ENCODE data around the gene PYROXD2.

DNA sequence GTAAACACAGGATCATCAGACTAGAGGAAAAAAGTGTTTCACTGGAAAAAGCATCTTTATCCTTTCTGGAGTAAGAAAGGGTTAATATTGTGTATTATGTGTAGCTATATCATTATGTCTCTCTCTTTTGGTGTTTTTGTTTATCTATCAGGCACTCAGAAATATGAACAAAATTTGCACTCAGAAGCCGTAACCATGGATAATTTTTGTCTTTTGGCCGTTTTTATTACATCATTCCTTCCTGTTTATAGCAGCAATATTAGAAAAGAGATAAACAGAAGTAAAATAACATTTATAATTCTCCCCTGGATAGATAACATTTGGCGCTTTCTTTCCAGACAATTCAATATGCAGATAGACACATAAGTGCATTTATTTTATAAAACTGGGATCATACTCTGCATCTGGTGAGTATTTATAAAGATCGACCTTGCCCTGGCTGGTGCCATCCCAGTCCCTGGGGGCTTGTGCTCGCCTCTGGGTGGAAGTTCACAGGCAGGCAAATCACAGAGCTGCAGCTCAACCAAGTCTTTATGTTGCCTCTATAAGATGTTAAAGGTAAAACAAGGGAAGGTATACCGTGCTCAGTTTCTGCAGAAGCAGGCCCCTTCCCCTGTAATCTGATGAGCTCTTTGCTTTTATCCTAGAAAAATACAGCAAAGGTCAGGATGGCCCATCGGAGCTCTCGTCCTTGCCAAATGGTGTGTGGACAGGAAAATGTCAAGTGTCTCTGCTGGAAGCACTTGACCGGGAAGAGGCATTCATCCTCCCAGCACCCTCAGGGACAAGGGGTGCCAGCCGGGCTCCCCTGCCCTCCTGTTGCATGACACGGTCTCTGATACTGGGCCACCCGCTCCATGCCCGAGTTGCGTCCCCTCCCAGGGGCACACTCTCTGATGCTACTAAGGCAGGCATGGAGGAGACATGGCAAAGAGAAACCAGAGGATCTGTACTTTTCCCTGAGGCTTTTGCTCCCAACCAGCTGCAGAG, 43.9 kb downstream of the PYROXD2 start:
- TF ChIP-seq, protein P1, sequence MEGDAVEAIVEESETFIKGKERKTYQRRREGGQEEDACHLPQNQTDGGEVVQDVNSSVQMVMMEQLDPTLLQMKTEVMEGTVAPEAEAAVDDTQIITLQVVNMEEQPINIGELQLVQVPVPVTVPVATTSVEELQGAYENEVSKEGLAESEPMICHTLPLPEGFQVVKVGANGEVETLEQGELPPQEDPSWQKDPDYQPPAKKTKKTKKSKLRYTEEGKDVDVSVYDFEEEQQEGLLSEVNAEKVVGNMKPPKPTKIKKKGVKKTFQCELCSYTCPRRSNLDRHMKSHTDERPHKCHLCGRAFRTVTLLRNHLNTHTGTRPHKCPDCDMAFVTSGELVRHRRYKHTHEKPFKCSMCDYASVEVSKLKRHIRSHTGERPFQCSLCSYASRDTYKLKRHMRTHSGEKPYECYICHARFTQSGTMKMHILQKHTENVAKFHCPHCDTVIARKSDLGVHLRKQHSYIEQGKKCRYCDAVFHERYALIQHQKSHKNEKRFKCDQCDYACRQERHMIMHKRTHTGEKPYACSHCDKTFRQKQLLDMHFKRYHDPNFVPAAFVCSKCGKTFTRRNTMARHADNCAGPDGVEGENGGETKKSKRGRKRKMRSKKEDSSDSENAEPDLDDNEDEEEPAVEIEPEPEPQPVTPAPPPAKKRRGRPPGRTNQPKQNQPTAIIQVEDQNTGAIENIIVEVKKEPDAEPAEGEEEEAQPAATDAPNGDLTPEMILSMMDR (IDR thresholded peaks at IDR 0.05; ENCODE audit: low read depth, low read length, poor library complexity, severe bottlenecking), result no peak
- TF ChIP-seq EZH2phosphoT487 (IDR thresholded peaks at IDR 0.05; ENCODE audit: borderline replicate concordance, low read length), result no peak
